GM18508 (cell line): Measurements from ENCODE around the gene PIK3R5.

ENCODE experiments used
- ATAC-seq: cut with Tn5 transposase; IDR thresholded peaks from one replicate; pipeline ENCODE4 v1.9.1; 2021; ENCODE audit warnings: moderate number of reproducible peaks; ENCODE audit not compliant: insufficient read depth, unreplicated experiment

PIK3R5 gene

GRCh38 chr17:8839410-8839935 lies 126.0 kb downstream of the PIK3R5 start:
- ATAC-seq: no peak

DNA sequence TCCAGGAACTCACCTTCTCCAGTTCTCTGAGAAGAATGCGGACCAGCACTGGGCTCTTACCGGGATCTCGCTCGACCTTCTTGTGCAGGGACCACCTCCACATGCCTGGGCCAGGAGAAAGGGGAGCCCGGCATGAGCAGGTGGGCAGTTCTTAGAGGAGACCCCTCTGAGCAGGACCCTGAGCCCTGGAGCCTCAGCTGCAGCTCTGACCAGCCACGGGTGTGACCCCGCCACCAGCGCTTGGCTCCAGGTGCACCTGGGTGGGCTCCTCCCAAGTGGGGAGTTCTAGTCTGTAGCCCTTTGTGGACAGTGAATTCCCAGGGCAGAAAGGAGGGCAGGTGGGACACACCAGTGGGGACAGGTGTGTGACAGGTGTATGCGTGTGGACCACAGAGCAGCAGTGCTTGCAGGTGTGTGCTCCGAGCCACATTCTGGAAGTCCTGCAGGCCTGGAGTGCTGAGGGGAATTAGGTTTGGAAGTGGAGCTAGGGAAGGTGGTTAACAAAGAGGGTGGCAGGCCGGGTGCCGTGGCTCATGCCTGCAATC lies 126.9 kb downstream of the PIK3R5 start:
- ATAC-seq: no peak

GRCh38 chr17:8837563-8838075 lies 127.9 kb downstream of the PIK3R5 start:
- no peak for ATAC-seq

DNA sequence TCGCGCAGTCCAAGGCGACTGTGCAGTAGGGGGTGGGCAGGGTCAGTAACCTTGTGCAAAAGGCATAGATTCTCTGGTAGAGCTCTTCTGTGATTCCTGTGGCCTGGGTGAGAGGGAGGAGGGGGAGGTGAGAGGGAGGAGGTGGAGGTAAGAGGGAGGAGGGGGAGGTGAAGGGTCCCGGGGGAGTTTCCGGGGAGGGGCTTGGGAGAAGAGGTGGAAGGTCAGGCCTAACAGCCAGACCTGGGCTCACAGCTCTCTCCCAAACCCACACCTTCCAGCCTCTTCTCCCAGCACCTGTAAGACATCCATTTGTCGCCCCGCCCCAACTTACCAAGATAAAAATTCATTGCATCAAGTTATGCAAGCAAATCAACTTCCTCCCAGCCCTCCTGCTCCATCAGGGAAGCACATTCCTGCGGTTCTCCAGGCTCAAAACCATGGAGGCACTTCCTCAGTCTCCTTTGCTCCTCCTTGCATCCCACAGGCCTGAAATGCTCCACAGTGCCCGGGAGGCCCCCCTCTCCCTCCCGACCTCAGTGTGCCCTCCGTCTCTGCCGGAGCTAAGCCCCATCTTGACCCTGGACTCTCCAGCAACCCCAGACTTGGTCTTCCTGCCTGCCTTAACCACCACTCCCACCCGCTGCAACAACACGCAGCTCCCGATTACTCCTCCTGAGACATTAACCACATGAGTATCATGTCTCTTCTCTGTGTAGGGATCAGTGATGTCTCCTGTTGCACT lies 128.5 kb downstream of the PIK3R5 start:
- no peak for ATAC-seq

- ATAC-seq: no peak
These were observed 129.7 kb downstream of the PIK3R5 start for GRCh38 chr17:8835631-8836364.

DNA sequence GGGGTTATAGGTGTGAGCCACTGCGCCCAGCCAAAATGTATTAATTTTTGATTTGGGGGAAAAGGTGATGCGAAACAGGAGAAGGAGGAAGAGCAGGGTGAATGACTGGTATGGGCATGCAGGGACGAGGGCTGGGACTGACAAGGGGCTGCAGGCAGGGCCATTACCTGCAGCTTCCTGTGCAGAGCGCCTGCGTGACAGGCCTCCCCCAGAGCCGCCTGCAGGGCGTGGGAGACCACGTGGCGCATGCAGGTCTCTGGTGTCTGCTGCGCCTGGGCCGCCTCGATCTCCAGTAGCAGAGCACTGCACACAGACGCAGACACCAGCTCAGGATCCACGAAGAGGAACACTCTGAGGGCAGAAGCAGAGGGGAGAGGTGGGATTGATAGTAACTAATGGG lies 130.4 kb downstream of the PIK3R5 start:
- no peak for ATAC-seq

GRCh38 chr17:8832711-8833352 lies 132.7 kb downstream of the PIK3R5 start:
- no peak for ATAC-seq

- no peak for ATAC-seq
These were observed 134.2 kb downstream of the PIK3R5 start for GRCh38 chr17:8831234-8831849.

DNA sequence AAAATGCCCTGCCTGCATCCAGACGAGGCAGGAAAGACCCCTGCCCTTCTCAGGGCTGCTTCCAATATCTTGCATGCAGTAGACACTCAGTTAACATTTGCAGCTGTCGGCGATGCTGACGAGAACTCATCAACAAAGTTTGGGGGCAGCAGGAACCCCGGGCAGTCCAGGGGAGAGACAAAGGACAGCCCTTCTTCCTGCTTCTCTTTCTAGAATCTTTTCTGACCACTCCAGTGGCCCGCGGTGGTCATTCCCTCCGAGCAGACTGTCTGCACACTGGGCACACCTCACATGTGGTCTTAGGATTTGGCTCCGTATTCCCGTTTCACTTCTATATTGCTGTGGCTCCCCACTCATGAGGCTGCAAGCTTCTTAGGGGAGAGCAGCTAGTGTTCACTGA lies 135.4 kb downstream of the PIK3R5 start:
- ATAC-seq: no peak

DNA sequence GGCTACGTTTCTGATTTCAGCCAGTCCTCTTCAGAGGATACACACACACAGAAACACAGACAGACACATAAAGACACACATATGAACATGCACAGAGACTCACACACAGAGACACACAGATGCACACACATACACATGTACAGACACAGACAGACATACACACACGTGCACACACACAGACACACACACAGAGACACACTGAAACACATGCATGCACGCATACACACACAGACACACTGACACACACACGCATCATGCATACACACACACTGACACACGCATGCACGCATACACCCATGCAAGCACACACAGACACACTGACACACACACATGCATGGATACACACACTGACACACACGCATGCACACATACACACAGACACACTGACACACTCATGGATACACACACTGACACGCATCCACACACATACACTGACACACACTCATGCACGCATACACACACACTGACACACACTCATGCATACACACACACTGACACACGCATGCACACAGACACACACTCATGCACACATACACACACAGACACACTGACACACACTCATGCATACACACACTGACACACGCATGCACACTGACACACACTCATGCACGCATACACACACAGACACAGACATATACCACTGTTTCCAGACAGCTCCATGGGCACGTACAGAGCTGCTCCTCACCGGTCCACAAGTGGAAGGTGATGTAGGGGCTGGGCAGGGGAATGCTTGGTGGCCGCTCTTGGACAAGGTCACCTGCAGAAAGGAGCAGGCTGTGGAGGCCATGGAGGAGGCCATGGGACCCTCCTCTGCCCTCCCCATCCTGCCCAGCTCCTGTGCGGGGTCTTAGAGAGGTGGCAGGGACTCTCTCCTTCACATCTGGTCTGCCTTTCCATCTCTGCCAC lies 136.2 kb downstream of the PIK3R5 start:
- no peak for ATAC-seq
